Measurements from ENCODE around the gene DUSP9. TPM values are rescaled to one million over a fixed set of nuclear protein-coding genes. Genes with fewer than 3 reads are reported as not detected.
A peak's percentile ranks its signal among the peaks of the same experiment; 100 is the strongest.
"Not testable (repeated sequence)": the region's sequence is repeated elsewhere in the genome, so short reads cannot be mapped to it uniquely, and the experiment has no call there.

The DUSP9 gene
- total RNA-seq, 1 donor from 2014 or later: 0.39 TPM

- peak; percentile 81 for DNase-seq (ENCODE audit: low spot score)
Observed at GRCh38 chrX:153670748-153671588, 24.0 kb downstream of the DUSP9 start.

- peak; percentile 84 for DNase-seq (ENCODE audit: low spot score)
Observed at GRCh38 chrX:153671589-153672530, 24.9 kb downstream of the DUSP9 start.

- DNase-seq (ENCODE audit: low spot score): peak; percentile 83
Observed at GRCh38 chrX:153672531-153673427, 25.8 kb downstream of the DUSP9 start.

- DNase-seq (ENCODE audit: low spot score): peak; percentile 81
Observed at GRCh38 chrX:153673428-153674218, 26.6 kb downstream of the DUSP9 start, which contains the start of gene PNCK. Gene PNCK (minus strand): TSS chrX:153673813. CDS start chrX:153673076, 737 bp downstream.

GRCh38 chrX:153674219-153674851, 27.3 kb downstream of the DUSP9 start:
- DNase-seq (ENCODE audit: low spot score): peak; percentile 82

- DNase-seq (ENCODE audit: low spot score): no peak
Observed at GRCh38 chrX:153681175-153681574, 34.2 kb downstream of the DUSP9 start.

GRCh38 chrX:153683486-153683885, 36.5 kb downstream of the DUSP9 start:
- not testable (repeated sequence) for DNase-seq (ENCODE audit: low spot score)

- no peak for DNase-seq (ENCODE audit: low spot score)
Observed at GRCh38 chrX:153684467-153685155, 37.6 kb downstream of the DUSP9 start.

GRCh38 chrX:153685156-153685536, 38.1 kb downstream of the DUSP9 start:
- DNase-seq (ENCODE audit: low spot score): no peak

- DNase-seq (ENCODE audit: low spot score): no peak
Observed at GRCh38 chrX:153685751-153686696, 39.0 kb downstream of the DUSP9 start.

GRCh38 chrX:153686711-153687110, 39.7 kb downstream of the DUSP9 start:
- no peak for DNase-seq (ENCODE audit: low spot score)

GRCh38 chrX:153687121-153688039, 40.4 kb downstream of the DUSP9 start, which contains the start of gene SLC6A8:
Gene SLC6A8 (plus strand): TSS chrX:153687926. CDS start chrX:153688575, 649 bp downstream.
- DNase-seq (ENCODE audit: low spot score): no peak

GRCh38 chrX:153688071-153688470, 41.1 kb downstream of the DUSP9 start:
- no peak for DNase-seq (ENCODE audit: low spot score)

- no peak for DNase-seq (ENCODE audit: low spot score)
Observed at GRCh38 chrX:153688506-153688905, 41.5 kb downstream of the DUSP9 start.

GRCh38 chrX:153688911-153689590, 42.0 kb downstream of the DUSP9 start:
- DNase-seq (ENCODE audit: low spot score): no peak

All from mesenteric fat pad (tissue), 1 donor.